Common myeloid progenitor, CD34-positive (primary cell): ENCODE results near the gene ADRA2C.

Experiments used
- CTCF ChIA-PET: fragments of 350-600 bp; sonication (Branson Sonifier 250); formaldehyde crosslinking; loops from one replicate; lab custom pipeline; 2021; ENCODE audit warnings: antibody characterized with exemption; lab: Charles Lee
- POLR2A ChIA-PET: fragments of 350-600 bp; sonication (Branson Sonifier 250); formaldehyde crosslinking; loops from one replicate; lab custom pipeline; 2021; ENCODE audit warnings: antibody characterized with exemption; lab: Charles Lee
- DNase-seq, 3 donors: peaks; one replicate each; pipeline versions ENCODE4 v3.0.0 to v3.0.0-alpha.2; 2013
- H3K27ac ChIP-seq, 2 experiments: 1 replicate in 1 of 2; 2 replicates in 1 of 2; pipeline ENCODE4 v1.7.0; 2013; ENCODE audit warnings: inconsistent platforms in 2 of 2, low read length in 2 of 2, mild to moderate bottlenecking in 2 of 2, low read depth in 1 of 2, moderate library complexity in 1 of 2; ENCODE audit not compliant: severe bottlenecking in 2 of 2, insufficient read depth in 1 of 2, poor library complexity in 1 of 2
- H3K27me3 ChIP-seq, 5 experiments: replicated peaks in 2 of 5; 1 replicate in 3 of 5; 2 replicates in 2 of 5; pipeline versions ENCODE4 v1.6.1 to v1.7.0; 2013; ENCODE audit warnings: low read length in 4 of 5, mild to moderate bottlenecking in 2 of 5, moderate library complexity in 2 of 5, inconsistent platforms in 1 of 5; ENCODE audit not compliant: insufficient read depth in 5 of 5, control insufficient read depth in 4 of 5
- H3K36me3 ChIP-seq, 4 experiments: 1 replicate in 2 of 4; 2 replicates in 2 of 4; pipeline versions ENCODE4 v1.6.1 to v1.7.0; 2013; ENCODE audit warnings: low read length in 3 of 4, control low read depth in 1 of 4, mild to moderate bottlenecking in 1 of 4; ENCODE audit not compliant: control insufficient read depth in 4 of 4, insufficient read depth in 4 of 4
- H3K4me1 ChIP-seq, 4 experiments: 1 replicate in 3 of 4; 2 replicates in 1 of 4; pipeline versions ENCODE4 v1.6.1 to v1.7.1; 2013; ENCODE audit warnings: low read length in 3 of 4, mild to moderate bottlenecking in 3 of 4, control low read depth in 1 of 4, inconsistent platforms in 1 of 4, moderate library complexity in 1 of 4; ENCODE audit not compliant: control insufficient read depth in 4 of 4, insufficient read depth in 4 of 4; ENCODE audit errors: control extremely low read depth in 1 of 4
- H3K4me3 ChIP-seq, 7 experiments: 1 replicate in 4 of 7; 2 replicates in 3 of 7; pipeline versions ENCODE4 v1.5.1 to v1.7.0; 2013; ENCODE audit warnings: mild to moderate bottlenecking in 7 of 7, low read length in 6 of 7, moderate library complexity in 6 of 7, inconsistent platforms in 2 of 7, low read depth in 2 of 7, control low read depth in 1 of 7; ENCODE audit not compliant: insufficient read depth in 4 of 7, control insufficient read depth in 1 of 7; ENCODE audit errors: extremely low read depth in 1 of 7
- H3K9me3 ChIP-seq, 5 experiments: 1 replicate in 4 of 5; 2 replicates in 1 of 5; pipeline versions ENCODE4 v1.6.1 to v1.7.1; 2013; ENCODE audit warnings: low read length in 4 of 5, mild to moderate bottlenecking in 2 of 5, inconsistent platforms in 1 of 5, low read depth in 1 of 5, moderate library complexity in 1 of 5; ENCODE audit not compliant: control insufficient read depth in 4 of 5, insufficient read depth in 2 of 5; ENCODE audit errors: control extremely low read depth in 1 of 5
- WGBS: methylation state at CpG from one replicate; pipeline ENCODE4 v1.1.5; 2013; ENCODE audit not compliant: insufficient coverage; 5-methylcytosine and 5-hydroxymethylcytosine counted together

Gene ADRA2C

GRCh38 chr4:3790006-3790561 is 23.9 kb downstream of the ADRA2C start:
- POLR2A ChIA-PET, result no interaction called here
- Histone ChIP-seq H3K27me3 (peaks cover 0 to 6% (median 0%) of the 10 kb centered on the region in 5 experiments), H3K9me3 (peaks cover 0 to 5% (median 0%) of the 10 kb centered on the region in 5 experiments), H3K36me3 (no peaks in the 10 kb centered on the region), H3K4me1 (no peaks in the 10 kb centered on the region), H3K27ac (no peak overlapping the region), H3K4me3 (no peak overlapping the region)
- 92% methylated on average over 12 of the region's 13 CpGs for WGBS
- CTCF ChIA-PET, result no interaction called here
- DNase-seq, result no peak

GRCh38 chr4:3791256-3791655 is 25.1 kb downstream of the ADRA2C start:
- no peak overlapping the region for H3K27ac ChIP-seq
- H3K36me3 ChIP-seq, result no peaks in the 10 kb centered on the region
- POLR2A ChIA-PET, result no interaction called here
- WGBS, result 86% methylated on average over 8 of the region's 9 CpGs
- H3K9me3 ChIP-seq, result peaks cover 0 to 12% (median 3%) of the 10 kb centered on the region in 5 experiments
- no peak for DNase-seq
- peaks cover 0 to 6% (median 0%) of the 10 kb centered on the region in 5 experiments for H3K27me3 ChIP-seq
- no peak overlapping the region for H3K4me3 ChIP-seq
- no peaks in the 10 kb centered on the region for H3K4me1 ChIP-seq
- CTCF ChIA-PET, result interaction anchor here (0.7 kb wide), 1 partner anchor 89 kb away, joined by 3 read pairs; no protein-coding TSS in a partner anchor

- WGBS, result 29% methylated on average over 12 of the region's 13 CpGs
- DNase-seq, result peak; percentile 16 to 54 (median 52)
Observed at GRCh38 chr4:3791910-3792542, 25.8 kb downstream of the ADRA2C start.

GRCh38 chr4:3792813-3793212 is 26.6 kb downstream of the ADRA2C start:
- DNase-seq, result peak in 1 of 3 donors; percentile 2
- no peaks in the 10 kb centered on the region for H3K4me1 ChIP-seq
- CTCF ChIA-PET, result no interaction called here
- peaks cover 0 to 20% (median 3%) of the 10 kb centered on the region in 5 experiments for H3K9me3 ChIP-seq
- WGBS, result 21% methylated on average over 3 of the region's 3 CpGs
- no peak overlapping the region for H3K27ac ChIP-seq
- POLR2A ChIA-PET, result no interaction called here
- no peak overlapping the region for H3K4me3 ChIP-seq
- peaks cover 0 to 6% (median 0%) of the 10 kb centered on the region in 5 experiments for H3K27me3 ChIP-seq
- H3K36me3 ChIP-seq, result no peaks in the 10 kb centered on the region

More at GRCh38 chr4:3791910-3792542, 25.8 kb downstream of the ADRA2C start:
- H3K9me3 ChIP-seq, result peaks cover 0 to 20% (median 3%) of the 10 kb centered on the region in 5 experiments
- H3K36me3 ChIP-seq, result no peaks in the 10 kb centered on the region
- no peak overlapping the region for H3K27ac ChIP-seq
- H3K4me1 ChIP-seq, result no peaks in the 10 kb centered on the region
- H3K4me3 ChIP-seq, result no peak overlapping the region
- ChIA-PET CTCF (interaction anchor here (0.7 kb wide), 1 partner anchor 88 kb away, joined by 3 read pairs; no protein-coding TSS in a partner anchor), POLR2A (no interaction called here)
- H3K27me3 ChIP-seq, result peaks cover 0 to 6% (median 0%) of the 10 kb centered on the region in 5 experiments

- H3K9me3 ChIP-seq, result peaks cover 0 to 20% (median 3%) of the 10 kb centered on the region in 5 experiments
- CTCF ChIA-PET, result no interaction called here
- H3K36me3 ChIP-seq, result no peaks in the 10 kb centered on the region
- no peak overlapping the region for H3K27ac ChIP-seq
- H3K4me3 ChIP-seq, result no peak overlapping the region
- no peaks in the 10 kb centered on the region for H3K4me1 ChIP-seq
- 94% methylated on average over 2 of the region's 3 CpGs for WGBS
- POLR2A ChIA-PET, result no interaction called here
- no peak for DNase-seq
- peaks cover 0 to 2% (median 0%) of the 10 kb centered on the region in 5 experiments for H3K27me3 ChIP-seq
Observed at GRCh38 chr4:3793545-3793944, 27.4 kb downstream of the ADRA2C start.

- peaks cover 0 to 13% (median 2%) of the 10 kb centered on the region in 5 experiments for H3K27me3 ChIP-seq
- CTCF ChIA-PET, result no interaction called here
- no peaks in the 10 kb centered on the region for H3K36me3 ChIP-seq
- H3K4me3 ChIP-seq, result no peak overlapping the region
- no peak overlapping the region for H3K27ac ChIP-seq
- no peak for DNase-seq
- 94% methylated on average over 2 of the region's 2 CpGs for WGBS
- POLR2A ChIA-PET, result no interaction called here
- H3K4me1 ChIP-seq, result no peaks in the 10 kb centered on the region
- H3K9me3 ChIP-seq, result peaks cover 0 to 20% (median 3%) of the 10 kb centered on the region in 5 experiments
Observed at GRCh38 chr4:3796960-3797359, 30.8 kb downstream of the ADRA2C start.
